NCI-H1417 (cell line): ENCODE measurements around the gene BLOC1S1.

Experiments used
- DNase-seq, 3 experiments: peaks; one replicate each; lab custom pipeline; 2025; lab: John Stamatoyannopoulos, UW

Gene BLOC1S1

DNA sequence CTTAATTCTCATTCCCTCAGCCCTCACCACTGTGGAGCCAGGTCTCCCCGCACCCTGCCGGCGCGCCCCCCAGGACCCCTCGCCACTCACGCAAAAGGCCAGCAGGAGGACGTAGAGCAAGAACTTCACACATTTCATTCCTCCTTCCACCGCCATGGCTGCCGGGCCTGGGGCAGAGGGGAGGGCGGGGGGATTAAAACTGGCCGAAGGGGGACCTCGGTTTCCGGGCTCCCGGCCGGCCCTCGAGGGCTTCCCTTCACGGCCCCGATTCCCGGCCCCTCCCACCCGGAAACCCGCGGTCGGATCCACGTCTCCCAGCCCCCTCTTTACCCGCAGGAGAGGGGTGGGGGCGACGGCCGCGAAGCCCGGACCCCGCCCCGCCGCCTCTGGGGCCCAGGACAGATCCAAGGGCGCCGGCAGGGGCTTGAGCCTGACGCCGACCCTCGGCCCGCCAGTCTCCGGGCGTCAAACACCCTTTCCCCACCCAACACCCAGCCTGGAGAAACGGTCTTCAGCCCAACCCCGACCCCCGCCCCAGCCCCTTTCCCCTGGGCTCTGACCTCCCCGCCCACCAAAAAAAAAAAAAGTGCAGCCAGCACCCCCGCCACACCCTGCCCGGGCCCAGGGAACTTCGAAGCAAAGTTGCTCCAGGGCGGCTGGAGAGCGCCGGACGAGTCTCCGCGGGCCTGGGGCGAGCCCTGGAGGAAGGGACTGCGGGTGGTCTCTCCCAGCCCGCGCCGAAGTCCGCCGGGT lies 12.5 kb downstream of the BLOC1S1 start:
- DNase-seq, result peak; percentile 42 to 75 (median 69)

DNA sequence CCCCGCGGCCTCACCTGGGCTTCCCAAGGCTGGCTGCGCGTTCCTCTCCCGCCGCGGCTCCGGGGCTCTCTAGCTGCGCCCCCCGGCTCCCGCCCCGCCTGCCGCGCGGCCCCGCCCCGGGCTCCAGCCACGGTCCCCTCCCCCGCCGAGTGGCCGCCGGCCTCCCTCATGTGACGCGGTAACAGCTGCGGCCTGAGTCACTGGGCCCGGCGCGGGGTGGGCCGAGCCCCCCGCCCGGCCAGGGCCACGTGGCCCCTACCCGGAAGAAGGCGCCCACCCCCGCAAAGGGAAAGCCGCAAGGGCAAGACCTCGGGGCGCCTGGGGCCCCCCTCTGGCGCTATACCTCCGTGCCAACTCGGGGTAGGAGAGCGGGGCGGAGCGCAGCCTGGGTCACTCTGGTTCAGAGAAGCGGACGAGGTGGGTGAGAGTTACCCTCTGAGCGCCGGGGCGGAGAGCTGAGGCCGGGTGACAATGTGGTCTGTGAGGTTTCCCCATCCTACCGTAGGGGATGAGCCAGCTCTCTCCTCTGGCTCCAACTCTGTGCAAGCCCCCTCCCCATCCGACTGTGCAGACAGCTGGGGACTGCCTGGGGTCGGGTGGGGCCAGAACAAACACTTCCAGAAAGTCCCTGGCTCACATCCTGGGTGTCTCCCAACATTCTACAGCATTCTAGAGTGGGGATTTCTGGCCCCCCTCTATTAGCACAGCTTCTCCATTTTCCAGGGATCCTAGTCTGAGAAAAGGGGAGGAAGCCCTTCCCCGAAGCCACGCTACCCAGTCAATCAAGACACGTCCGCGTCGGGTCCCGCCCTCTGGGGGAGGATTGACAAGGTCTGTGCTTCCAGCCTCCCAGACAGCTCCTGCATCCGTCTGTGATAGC lies 13.3 kb downstream of the BLOC1S1 start, which contains the start of gene CD63:
Gene CD63 (minus strand): TSS at position 71 of the 880 bp plus-strand sequence. CDS start 668 bp downstream, outside the sequence.
- peak; percentile 89 to 92 (median 91) for DNase-seq

DNA sequence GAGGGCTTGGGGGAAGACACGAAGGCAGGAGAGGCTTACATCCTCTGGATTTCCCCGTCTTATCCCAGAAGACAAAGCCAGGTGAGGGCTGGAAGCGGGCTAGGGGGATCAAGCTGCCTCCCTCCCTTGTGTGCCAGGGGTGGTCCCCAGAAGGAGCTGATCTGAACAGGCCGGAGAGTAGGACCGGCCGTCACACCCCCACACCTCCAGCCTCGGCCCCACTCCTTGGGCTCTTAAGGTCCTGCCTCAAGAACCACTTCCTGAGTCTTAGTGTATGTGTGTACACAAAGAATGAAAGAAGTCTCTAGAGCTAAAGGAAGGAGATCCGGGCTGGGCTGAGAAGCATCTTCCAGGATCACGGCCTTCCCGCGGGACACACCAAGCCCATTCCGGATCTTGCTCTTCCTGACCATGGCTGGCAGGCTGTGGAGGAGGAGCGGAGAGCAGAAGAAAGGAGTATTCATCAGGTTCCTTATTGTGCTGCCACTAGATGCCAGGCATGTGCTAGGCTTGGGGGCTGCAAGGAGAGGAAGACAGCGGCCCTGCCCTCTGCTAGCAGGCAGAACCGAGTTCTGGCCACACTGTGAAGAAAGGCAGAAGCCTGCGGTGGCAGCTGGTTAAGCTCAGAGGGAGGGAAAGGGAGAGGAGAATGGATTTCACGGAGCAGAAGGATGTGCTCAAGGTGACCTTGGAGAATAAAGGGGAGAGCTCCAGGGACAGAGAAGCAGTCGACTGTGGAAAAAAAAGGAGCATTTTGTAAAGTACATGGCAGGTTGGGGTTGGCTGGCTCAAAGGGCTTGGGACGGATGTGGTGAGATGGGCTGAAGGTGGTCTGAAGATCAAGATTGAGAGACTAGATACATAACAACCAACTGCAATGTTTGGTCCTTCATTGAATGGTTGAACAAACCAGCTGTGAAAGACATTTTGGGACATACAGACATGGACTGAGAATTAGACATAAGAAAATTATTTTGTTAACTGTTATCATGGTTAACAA lies 14.3 kb downstream of the BLOC1S1 start:
- peak in 1 of 3 experiments; percentile 51 for DNase-seq

GRCh38 chr12:55732288-55732687 lies 16.4 kb downstream of the BLOC1S1 start:
- no peak for DNase-seq

GRCh38 chr12:55733021-55733555 lies 17.2 kb downstream of the BLOC1S1 start:
- no peak for DNase-seq

DNA sequence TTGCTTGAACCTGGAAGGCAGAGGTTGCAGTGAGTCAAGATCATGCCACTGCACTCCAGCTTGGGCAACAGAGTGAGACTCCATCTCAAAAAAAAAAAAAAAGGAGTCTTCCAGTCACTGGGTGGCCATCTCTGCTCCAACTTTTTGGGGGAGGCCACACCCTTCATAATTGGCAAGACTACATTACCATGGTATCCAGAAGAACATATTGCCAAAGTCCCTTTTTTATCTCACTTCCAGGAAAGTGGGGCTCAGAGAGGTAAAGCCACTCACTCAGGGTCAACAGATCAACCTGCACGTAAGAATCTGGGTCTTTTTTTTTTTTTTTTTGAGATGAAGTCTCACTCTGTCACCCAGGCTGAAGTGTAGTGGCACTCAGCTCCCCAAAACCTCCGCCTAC lies 18.0 kb downstream of the BLOC1S1 start:
- no peak for DNase-seq

- no peak for DNase-seq
Measured at GRCh38 chr12:55734595-55734994, 18.7 kb downstream of the BLOC1S1 start.

DNA sequence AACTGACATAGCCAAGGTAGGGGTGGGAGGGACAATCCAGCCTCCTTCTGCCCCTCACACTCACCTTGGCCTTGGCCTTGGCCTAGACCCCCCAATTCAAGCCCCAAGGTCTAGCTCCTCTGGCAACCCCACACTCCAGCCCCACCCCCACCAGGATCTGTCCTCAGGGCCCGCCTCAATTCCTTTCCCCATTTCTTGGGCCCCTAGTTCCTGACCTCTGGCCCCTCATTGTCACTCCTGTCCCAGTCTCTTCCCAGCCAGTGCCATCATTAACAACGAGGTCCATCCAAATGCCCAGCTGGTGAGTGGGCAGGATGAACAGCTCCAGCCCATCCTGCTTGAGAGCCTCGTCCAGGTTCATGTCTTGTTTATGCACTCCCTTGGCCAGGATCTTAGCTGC lies 20.2 kb downstream of the BLOC1S1 start:
- no peak for DNase-seq

DNA sequence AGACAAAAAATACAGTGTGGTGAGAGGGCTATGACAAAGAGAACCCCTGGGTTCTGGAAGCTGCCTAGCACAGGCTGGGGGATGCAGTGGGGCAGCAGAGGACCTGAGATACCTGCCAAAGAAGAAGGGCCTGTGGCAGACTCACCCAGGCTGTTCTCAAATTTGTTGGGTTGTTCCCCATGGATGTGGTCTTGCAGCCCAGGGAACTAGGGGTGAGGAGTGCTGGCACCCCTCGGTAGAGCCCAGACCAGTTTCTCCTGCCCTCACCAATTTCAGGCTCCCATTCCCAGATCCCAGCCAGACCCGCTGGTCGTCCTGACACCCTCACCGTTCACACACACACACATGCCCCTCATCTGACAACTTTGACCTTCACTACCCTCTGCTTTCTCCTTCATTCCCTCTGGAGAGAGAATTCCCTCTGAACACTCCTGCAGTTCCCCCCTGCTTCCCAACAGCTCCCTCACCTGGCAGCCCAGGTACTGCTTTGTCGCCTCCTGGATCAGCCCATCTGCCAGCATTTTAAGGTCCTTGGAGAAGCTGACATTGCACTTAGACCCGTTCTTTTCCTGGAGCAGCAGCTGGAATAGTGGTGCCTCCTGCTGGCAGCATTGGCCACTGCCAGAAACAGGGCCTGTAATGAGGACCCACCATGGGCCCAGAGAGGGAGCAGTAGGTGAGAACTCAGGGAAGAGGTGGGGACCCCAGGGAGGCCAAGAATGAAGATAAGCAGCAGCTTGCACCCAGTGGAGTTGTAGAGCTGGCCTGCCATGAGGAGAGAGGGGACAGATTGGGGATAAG lies 21.1 kb downstream of the BLOC1S1 start:
- peak; percentile 54 to 78 (median 75) for DNase-seq

DNA sequence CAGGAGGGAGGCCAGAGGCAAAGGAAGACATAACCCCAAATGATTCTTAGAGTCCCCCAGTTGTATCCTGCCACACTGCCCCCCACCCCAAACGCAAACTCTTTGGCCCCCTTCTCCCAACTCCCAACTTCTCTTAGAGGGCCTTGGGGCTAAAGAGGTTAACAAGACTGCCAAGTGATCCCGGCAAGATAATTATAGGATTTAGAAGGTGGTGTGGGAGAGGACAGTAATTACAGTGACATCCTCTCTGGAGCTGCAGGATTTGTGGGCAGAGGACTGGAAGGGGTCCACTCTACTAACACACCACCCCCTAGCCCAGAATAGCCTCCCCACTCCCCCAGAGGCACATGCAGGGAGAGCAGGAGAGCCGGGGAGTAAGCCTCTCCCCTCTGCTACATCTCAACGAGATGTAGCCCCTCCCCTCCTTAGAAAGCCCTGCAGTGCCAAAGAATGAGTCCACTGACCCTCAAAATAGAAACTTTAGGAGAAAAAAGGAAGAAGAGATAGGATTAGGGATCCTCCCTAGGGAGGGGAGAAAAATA lies 21.8 kb downstream of the BLOC1S1 start:
- DNase-seq, result peak in 2 of 3 experiments; percentile 63 to 76

DNA sequence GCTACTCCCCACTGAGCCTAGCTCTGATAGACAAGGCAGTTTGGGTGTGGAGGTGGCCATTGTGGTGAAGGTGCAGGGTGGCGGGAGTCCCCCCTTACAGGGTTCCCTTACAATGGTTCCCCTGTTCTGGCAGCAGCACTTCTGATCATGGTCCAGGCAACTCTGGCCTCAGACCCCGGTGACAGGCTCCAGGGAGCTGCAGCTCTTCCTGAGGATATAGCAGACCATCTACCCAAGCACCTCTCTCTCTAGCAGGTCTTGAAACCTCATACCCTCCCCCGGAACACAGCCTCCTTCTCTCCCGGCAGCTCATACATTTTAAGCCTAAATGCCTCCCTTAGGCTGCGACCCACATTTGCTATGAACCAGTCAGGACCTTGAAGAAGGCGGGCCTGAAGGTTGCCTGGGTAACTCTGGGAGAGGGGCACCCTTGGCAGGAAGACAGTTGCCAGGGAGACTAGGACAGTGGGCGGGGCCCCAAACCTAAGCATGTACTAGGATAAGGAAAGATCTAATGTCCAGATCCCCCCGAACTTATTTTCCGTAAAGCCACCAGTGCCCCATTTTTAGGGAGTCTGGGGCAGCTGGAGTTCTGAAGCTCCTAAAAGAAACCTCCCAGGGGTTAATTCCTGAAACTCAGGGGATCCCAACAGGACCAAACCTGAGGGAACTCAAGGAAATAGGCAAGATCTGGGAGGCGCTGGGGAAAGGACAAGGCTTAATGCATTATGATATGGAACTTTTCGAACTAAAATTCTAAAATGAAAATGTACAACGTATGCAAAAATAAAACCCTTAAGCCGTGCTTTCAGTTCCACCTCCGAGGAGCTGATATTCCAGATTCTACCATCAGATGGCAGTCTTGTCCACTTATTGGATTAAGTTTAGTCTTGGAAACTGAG lies 22.5 kb downstream of the BLOC1S1 start:
- DNase-seq, result peak; percentile 84 to 98 (median 94)

DNA sequence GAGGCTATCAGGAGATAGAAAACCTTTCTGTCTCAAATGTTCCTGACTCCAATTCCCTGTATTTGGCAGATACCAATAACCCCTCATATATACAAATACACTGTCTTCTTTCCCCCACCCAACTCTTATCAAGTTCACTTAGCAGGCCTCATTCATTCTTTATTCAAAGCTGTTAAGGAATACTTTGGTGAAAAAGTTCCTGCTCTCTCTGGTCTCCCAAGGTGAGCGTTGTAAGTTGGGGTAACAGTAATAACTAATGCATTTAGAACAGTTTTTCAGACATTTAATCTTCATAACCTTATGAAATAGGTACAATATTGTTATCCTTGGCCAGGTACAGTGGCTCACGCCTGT lies 23.2 kb downstream of the BLOC1S1 start:
- no peak for DNase-seq

- DNase-seq, result peak in 1 of 3 experiments; percentile 52
Measured at GRCh38 chr12:55741931-55742680, 26.3 kb downstream of the BLOC1S1 start.

GRCh38 chr12:55742719-55743405 lies 27.0 kb downstream of the BLOC1S1 start, which contains the start of gene GDF11:
Gene GDF11 (plus strand): TSS chr12:55743122. CDS start chr12:55743317, 195 bp downstream.
- DNase-seq, result peak; percentile 82 to 90 (median 90)

DNA sequence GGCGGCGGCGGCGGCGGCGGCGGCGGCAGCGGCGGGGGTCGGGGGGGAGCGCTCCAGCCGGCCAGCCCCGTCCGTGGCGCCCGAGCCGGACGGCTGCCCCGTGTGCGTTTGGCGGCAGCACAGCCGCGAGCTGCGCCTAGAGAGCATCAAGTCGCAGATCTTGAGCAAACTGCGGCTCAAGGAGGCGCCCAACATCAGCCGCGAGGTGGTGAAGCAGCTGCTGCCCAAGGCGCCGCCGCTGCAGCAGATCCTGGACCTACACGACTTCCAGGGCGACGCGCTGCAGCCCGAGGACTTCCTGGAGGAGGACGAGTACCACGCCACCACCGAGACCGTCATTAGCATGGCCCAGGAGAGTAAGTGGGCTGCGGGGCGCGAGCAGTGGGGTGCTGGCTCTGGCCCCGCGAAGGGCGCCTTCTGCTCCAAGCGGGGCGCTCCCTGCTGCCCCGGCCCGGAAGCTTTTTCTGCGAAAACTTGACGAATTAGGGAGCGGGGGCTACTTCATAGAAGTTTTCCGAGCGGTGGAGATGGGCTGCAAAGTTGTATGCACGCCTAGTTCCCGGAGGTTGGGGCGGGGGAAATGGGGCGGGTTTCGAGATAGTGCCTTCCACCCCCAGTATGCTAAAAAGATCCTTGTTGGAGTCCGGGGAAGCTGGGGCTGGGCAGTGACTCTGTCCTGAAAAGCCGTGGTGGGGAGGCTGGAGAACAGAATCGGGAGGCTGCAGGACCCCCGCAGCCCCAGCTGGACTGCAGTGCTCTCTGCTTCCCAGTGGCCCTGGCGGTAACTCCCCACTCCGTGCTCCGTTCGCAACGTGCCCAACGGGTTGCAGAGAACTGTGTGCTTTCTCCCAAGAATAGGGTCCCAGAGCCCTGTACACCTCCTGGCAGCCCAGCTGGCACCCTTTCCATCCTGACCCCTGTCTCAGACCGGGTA lies 27.8 kb downstream of the BLOC1S1 start:
- DNase-seq, result peak; percentile 63 to 80 (median 75)

GRCh38 chr12:55744340-55745030 lies 28.6 kb downstream of the BLOC1S1 start:
- peak in 2 of 3 experiments; percentile 31 to 53 for DNase-seq
